Measurements from ENCODE around the gene TPO.
A peak's percentile ranks its signal among the peaks of the same experiment; 100 is the strongest.
"Not testable (repeated sequence)": the region's sequence is repeated elsewhere in the genome, so short reads cannot be mapped to it uniquely, and the experiment has no call there.

The TPO gene

DNA sequence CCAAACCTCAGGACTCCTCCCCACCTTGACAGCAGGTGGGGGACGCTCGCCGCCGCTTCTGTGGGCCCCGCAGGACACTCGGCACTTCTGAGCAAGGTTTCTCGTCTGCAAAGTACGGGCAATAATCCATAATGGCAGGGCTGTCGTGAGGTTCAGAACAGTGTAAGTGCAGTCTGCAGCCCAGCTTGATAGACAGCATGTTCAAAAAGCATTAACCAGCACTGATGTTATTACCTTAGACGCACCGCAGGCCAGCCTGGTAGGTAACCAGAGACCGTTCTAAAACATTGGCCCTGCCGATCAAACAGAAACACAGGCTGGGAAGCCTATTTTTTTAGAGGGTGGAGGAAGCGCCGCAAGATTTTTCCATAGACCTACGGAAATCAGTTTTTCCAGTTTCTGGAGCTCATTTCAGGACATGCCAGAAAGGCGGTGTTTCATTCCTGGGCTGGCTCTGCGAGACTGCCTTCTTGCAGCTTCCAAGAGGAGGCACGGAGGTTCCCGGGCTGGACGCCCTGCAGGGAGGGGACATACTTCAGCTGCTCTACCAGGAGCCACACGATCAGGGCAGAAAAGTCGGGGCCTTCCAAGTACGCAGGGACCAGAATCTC is 148.7 kb downstream of the TPO start:
- no peak for DNase-seq

DNA sequence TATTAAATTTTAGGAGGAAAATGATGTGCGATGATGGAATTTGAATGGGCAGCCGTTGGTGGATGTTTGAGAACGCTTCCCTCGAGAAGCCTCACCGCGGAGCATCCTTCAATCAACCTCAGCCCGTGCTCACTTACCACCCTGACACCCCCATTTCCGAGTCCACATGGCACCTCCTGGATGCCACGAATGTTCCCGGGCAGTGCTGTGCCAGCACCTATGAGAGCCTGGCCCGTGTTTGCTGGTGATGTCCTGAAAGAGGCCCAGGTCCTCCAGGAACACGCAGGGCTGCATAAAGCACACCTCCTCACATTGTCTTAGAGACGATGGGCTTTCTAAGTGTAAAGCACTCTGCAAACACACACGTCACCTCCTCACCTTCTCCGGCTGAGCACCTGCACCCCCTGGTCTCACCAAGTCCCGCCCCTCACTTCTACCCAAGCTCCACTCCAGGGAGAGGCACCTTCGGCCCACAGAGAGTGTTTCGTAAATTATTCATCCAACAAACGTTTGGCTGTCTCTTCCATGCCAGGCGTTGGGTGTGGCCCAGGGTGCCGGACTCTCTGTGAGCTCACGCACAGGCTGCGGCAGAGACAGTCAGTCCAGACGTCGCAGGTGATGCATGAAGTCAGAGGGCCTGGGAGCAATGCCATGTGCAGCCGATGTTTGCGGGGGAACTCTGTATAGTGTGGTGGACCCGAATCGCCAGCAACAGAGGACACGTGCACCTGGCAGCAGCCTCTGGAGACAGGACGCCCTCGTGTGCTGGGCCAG is 150.0 kb downstream of the TPO start:
- no peak for DNase-seq

DNA sequence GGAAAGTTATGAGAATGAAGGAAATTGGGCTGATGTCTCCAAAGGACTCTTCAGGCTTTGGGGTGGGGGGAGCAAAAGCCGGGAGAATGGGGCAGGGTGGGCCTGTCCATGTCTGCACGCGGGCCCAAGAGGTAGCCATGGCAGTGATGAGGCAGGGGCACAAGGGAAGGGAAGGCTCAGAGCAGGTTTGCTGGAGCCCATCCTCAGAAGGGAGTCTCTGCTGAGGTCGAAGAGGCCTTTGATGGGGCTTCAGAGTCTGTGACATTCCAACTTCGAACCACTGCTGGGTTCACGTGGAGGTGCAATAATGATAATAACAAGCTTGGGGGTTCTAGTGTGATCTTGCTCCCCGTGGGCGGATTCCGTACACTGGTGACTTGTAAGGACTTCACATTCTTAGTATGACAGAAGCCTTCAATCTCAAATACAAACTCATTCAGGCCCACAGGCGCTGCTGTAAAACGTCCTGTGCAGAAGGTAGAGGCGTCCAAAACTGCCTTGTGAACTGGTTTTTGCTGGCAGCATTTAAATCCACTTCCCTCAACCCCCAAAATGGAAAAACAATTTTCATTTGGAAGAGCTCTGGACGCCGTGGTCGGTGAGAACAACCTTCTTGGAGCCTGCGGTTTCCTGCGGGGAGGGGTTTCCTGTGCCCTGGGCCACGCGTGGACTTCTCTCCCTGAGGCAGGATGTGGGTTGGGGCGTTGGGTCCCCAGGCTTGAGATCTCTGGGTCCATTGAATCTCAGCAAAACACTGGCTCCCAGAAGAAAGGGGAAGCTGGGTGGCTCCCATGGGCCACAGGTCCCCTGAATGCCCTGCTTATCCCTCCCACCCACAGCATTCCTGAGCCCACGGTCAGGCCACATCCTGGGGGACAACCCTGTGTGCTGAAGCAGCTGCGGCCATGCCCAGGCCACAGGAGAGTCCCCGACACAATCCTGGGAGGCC is 151.0 kb downstream of the TPO start:
- peak; percentile 23 to 25 for DNase-seq

DNA sequence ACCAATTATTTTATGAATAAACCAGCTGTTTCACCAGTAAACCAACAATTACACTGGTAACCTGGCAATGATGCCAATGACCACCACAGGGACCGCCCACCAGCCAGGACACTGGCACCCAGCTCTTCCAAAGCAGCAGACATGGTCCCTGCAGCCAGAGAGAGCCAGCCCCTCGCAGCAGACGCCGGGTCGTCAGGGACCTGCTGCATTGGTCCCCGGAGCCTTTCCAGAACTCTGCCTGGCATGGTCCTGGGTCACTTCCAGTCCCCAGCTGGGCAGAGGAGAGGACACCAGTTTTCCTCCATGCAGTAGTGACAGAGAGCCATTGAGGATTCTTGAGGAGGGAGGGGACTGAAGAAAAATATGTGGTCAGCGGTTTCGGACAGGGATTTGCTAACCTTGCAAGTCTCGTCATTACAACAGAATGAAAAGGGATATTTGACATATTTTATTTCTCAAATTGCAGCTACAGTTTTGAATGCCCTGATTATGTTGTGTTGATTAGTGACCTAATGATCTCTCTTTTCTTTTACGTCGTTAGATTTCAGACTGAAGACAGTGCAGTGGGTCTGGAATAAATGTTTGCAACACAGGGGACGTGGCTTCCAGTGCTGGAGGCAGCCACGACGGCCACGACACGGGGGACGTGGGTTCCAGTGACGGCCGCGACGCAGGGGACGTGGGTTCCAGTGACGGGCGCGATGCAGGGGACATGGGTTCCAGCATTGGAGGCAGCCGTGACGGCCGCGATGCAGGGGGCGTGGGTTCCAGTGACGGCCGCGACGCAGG is 154.5 kb downstream of the TPO start:
- DNase-seq = no peak

DNA sequence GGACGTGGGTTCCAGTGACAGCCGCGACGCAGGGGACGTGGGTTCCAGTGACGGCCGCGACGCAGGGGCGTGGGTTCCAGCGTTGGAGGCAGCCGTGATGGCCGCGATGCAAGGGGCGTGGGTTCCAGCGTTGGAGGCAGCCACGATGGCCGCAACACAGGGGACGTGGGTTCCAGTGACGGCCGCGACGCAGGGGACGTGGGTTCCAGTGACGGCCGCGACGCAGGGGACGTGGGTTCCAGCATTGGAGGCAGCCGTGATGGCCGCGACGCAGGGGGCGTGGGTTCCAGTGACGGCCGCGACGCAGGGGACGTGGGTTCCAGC is 155.0 kb downstream of the TPO start:
- not testable (repeated sequence) for DNase-seq

DNA sequence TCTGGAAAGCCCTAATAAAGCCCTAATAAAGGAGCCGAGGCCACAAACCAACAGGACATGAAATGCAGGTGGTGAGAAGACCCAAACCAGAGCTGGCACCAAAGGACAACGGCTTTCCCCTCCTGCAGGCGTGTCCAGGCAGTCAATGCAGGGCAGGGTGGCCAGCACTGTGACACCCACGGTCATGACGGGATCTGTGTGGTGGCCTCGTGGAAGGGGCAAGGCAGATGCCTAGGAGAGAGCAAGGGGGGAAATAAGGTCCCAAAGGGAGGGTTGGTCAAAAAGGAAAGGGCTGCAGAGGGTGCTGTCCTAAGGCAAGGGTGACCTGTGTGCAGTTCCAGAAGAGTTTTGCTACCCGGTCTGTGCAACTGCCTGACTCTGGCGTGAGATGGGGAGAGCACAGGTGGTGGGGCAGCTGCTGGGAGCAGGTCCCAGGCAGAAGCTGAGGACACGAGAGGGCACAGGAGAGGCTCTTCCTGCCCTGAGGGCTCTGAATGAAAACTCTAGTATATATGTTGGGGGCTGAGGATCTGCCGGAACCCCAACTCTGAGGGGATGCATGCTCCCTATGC is 156.7 kb downstream of the TPO start:
- DNase-seq = no peak

DNA sequence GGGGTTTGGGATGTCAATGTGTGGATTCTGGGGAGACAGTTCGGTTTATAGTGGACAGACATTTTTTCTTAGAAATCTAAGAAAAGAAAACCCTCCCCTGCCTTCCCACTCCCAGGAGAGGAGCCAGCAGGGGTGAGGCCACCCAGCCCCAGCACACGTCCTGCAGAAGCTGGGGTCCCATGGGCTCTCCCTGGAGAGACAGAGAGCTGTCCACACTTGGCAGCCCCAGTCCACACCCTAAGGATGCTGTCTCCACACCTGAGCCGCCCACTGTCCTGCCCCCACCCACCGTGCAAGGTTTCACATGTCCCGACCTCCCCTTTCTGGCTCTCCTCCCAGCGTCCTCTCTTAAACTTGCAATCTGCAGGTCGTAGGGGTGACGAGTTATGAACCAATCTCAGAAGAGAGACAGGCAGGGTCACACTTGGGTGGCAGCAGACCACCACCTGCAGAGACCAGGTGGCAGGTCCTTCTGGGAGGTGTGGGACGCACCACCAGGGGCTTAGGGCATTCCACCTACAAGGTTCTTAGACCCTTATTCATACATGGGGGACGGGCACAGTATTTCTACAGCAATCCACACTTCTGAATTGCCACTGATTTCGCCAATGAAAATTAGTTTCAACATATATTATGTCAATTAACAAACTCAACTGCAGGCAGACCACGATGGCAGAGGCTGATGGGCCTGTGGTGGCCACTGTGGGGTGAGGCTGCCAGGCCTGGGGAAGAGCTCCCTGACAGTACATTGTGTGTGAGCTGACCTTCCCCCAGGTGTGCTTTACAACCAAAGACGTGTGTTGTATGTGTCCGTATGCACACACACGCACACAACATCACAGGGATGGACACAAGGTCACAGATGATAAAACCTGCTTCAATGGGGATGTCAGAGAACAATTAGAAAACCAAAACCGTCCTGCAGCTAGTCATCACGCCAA is 158.5 kb downstream of the TPO start:
- DNase-seq = no peak

DNA sequence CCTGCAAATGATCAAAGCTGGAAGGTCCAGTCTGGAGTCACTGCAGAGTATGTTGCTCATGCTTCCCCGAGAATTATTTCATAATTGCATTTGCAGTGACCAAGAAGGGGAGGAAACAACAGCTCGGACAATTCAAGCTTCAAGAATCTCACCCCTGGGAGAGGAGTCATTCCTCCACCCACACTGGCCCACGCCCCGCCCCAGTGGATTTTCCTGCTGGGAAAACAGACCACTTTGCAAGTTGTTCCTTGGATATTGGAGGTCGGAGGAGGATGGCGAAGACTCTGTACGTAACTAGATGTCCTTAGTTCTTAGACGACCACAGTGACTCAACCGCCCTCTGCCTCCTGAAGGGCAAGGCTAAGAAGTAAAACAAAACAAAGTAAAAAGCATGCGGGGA is 159.4 kb downstream of the TPO start:
- DNase-seq = no peak

DNA sequence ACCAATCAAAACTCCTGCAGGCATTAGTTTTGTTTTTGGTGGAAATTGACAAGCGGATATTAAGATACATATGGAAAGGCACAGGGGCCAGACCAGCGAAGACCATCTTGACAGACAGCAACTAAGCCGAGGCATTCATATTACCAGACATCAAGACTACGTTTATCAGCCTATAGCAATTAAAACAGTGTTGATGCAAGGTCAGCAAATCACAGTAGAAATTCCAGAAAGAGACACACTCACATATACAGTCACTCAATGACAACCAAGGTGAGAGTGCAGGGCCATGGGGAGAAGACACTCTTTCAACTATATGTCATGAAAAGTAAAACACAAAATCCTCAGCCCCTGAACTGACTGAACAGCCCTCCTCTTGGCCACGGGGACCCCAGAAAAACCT is 164.6 kb downstream of the TPO start:
- DNase-seq = no peak

DNA sequence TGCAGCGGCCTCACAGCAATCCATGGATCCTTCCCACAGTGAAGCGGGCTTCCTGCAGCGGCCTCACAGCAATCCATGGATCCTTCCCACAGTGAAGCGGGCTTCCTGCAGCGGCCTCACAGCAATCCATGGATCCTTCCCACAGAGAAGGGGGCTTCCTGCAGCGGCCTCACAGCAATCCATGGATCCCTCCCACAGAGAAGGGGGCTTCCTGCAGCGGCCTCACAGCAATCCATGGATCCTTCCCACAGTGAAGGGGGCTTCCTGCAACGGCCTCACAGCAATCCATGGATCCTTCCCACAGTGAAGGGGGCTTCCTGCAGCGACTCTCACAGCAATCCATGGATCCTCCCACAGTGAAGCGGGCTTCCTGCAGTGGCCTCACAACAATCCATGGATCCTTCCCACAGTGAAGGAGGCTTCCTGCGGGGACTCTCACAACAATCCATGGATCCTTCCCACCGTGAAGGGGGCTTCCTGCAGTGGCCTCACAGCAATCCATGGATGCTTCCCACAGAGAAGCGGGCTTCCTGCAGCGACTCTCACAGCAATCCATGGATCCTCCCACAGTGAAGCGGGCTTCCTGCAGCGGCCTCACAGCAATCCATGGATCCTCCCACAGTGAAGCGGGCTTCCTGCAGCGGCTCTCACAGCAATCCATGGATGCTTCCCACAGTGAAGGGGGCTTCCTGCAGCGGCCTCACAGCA is 168.1 kb downstream of the TPO start:
- DNase-seq = not testable (repeated sequence)

DNA sequence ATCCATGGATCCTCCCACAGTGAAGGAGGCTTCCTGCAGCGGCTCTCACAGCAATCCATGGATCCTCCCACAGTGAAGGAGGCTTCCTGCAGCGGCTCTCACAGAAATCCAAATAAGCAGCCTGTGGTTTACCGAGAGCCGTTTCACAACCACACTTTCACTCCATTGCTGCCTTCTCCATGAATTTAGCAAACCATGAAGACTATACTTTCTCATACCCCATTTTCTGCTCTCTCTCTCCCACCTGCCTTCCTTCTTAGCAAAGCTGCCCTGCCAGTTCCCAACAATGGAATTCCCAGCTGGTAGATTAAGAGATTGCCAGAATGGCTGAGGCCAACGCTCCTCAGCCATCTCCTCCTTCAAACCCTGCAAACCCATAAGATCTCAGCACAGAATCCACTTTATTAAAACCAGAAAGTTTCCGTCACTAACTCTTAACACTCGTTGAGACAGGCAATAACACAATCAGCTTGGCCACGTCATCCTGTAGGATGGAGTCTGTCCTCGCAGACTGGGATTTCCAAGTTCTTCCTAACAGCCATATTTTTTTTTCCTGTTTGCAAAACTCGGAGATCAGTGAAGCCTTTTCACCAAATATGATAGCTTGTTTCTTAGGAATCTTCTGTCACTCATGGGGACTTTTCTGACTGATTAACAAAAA is 168.8 kb downstream of the TPO start:
- DNase-seq = no peak

DNA sequence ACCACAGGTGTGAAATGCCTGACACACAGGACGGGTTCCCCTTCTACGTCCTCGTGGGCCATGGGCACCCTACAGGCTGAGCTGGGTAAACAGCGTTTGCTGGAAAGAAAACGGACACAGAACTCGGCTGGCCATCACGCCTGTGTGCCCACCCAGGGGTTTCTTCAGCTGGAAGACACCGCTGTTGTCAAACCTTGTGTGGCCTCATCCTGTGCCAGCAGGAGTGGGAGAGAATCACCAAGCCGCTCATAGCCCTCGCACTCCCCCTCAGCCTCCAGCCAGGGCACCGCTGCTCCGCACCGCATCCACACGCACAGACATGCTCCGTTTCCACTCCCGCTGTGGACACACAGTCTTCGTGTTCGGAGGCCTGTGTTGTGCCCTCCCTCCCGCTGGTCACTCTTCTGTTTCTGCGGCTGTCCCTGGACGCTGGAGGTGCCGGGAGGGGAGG is 169.7 kb downstream of the TPO start:
- DNase-seq = no peak

DNA sequence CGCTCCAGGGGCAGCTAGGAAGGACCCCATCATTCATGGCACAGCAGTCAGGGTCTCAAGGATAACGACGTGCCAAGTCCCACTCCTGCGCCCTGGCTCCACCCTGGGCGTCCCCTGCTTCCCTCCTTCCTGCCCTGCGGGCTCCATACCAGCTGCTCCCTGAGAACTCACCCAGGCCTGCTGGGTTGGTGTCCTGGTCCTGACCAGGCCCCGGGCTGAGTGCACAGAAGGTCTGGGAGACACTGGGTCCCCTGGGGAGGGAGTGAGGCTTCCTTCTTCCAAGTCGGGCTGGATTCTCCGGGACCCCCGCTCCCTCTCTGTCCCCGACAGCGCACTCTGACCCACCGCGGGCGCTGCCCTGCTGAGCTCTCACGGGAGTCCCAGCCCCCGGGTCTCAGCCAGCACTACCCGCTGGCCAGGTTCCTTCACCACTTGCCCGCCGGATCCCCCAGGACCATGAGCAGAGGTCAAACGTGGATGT is 170.8 kb downstream of the TPO start:
- DNase-seq = no peak

DNA sequence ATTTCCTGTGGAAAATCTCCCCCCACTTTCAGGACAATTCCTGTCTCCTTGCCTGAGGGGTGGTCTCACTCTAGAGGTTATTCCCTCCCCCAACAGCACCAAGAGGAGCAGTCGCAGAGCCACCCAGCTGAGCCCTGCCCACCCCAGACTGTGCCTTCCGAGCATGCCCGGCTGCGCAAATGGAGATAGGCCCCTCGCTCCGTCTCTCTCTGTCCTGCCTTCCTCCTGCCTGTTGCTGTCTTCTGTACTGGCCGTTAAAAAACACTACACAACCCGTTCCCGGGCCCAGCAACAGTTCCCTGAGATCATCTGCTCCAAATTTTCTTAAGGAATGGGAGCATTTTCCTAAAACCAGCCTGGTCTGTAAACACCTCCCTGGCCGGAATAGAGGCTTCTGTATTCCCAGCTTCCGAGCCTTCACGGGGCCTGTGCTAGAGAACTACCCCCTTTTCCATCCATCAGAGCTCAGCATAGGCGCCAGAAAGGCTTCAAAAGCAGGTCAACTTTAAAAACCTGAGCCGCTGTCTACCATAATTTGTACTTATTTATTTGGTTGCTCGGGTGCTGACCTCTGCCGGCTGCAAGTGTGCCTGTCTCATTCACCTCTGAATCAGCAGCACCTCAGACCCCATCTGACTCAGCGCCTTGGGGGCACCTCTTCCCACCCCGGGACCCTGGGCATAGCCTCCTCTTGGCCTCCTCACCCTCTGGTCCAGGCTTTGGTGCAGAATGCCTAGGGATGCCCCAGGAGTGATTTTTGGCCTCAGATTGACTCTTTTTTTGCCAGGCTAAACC is 171.6 kb downstream of the TPO start:
- DNase-seq = no peak

DNA sequence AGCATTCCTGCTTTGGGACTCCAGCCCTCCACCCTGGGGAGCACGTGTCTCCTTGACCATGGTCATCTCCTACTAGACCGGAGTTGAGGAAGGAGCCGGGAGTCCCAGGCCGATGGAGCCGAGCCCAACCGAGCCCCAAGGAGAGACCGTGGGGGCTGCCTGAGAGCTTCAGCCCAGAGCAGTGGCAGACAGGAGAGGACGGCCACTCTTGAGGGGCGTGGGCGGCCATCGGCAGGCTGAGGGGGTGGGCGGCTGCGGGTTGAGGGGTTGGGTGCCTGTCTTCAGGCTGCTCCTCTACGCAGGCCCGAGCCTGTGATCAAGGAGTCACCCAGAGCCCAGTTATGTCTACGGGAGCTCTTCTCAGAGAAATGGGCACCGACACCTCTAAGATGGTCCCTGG is 172.4 kb downstream of the TPO start:
- DNase-seq = no peak

DNA sequence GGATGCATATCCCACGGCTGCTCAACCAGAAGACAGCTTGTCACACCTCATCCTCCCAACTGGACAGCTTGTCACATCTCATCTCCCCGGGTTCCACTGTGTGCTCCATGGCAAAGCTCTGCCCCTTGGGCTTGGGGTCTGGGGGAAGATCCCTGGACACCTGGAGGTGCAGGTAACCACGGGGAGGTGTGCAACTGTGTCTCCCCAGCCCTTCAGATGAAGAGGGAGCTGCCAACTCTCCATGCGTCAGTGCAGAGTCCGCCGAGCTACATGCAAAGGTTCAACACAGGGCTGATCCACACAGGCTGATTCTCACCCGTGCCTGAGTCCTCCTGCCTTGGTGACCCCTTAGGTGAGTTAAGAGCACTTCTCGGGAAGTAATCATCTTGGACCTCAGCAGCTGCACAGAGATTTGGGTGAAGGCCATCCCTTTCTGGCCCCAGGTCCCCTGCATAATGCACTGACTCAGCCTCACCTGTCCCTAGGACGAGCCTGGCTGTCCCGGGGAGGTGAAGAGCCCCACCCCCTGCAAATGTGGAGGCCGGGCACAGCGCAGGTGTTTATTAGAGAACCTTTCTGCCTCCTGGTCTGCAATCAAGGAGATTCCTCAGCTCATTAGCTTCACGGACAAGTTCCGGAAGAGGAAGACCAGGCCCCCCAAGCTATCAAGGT is 173.1 kb downstream of the TPO start:
- no peak for DNase-seq

DNA sequence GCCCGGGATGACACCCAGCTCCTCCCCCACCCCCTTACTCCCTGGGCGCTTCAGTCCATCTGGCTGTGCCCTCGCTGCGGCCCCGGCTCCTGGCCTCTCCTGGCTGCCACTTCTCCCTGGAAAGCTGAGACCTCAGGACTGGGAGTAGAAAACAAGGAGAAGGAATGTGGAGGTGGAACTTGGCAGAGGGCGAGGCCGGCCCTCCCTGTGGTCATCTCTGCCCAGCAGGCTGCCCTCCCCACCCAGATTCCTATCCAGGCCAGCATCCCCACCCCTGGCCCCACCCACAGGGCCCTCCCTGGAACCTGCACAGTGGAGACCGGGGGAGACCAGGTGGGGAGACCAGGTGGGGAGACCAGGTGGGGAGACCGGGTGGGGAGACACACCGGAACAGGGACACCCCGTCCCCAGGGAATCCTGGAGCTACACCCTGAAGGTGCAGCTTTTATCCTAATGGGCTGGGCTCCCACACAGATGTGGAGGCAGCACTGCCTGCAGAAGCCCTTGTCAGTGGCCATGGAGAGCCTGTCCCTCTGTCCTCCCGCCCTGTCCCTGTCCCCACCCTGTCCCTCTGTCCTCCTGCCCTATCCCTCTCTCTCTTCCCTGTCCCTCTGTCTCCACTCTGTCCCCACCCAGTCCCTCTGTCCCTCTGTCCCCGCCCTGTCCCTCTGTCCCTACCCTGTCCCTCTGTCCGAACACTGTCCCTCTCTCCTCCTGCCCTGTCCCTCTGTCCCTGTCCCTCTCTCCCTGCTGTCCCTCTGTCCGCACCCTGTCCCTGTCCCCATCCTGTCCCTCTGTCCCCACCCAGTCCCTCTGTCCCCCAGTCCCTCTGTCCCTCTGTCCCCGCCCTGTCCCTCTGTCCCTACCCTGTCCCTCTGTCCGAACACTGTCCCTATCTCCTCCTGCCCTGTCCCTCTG is 173.9 kb downstream of the TPO start:
- no peak for DNase-seq
